DMS 273 (cell line): ENCODE results near the gene PHKA2.
"Not testable (repeated sequence)": the region's sequence is repeated elsewhere in the genome, so short reads cannot be mapped to it uniquely, and the experiment has no call there.

Source experiments
- DNase-seq: peaks from one replicate; lab custom pipeline; 2025; ENCODE audit not compliant: unreplicated experiment; lab: John Stamatoyannopoulos, UW

The PHKA2 gene, protein sequence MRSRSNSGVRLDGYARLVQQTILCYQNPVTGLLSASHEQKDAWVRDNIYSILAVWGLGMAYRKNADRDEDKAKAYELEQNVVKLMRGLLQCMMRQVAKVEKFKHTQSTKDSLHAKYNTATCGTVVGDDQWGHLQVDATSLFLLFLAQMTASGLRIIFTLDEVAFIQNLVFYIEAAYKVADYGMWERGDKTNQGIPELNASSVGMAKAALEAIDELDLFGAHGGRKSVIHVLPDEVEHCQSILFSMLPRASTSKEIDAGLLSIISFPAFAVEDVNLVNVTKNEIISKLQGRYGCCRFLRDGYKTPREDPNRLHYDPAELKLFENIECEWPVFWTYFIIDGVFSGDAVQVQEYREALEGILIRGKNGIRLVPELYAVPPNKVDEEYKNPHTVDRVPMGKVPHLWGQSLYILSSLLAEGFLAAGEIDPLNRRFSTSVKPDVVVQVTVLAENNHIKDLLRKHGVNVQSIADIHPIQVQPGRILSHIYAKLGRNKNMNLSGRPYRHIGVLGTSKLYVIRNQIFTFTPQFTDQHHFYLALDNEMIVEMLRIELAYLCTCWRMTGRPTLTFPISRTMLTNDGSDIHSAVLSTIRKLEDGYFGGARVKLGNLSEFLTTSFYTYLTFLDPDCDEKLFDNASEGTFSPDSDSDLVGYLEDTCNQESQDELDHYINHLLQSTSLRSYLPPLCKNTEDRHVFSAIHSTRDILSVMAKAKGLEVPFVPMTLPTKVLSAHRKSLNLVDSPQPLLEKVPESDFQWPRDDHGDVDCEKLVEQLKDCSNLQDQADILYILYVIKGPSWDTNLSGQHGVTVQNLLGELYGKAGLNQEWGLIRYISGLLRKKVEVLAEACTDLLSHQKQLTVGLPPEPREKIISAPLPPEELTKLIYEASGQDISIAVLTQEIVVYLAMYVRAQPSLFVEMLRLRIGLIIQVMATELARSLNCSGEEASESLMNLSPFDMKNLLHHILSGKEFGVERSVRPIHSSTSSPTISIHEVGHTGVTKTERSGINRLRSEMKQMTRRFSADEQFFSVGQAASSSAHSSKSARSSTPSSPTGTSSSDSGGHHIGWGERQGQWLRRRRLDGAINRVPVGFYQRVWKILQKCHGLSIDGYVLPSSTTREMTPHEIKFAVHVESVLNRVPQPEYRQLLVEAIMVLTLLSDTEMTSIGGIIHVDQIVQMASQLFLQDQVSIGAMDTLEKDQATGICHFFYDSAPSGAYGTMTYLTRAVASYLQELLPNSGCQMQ

DNA sequence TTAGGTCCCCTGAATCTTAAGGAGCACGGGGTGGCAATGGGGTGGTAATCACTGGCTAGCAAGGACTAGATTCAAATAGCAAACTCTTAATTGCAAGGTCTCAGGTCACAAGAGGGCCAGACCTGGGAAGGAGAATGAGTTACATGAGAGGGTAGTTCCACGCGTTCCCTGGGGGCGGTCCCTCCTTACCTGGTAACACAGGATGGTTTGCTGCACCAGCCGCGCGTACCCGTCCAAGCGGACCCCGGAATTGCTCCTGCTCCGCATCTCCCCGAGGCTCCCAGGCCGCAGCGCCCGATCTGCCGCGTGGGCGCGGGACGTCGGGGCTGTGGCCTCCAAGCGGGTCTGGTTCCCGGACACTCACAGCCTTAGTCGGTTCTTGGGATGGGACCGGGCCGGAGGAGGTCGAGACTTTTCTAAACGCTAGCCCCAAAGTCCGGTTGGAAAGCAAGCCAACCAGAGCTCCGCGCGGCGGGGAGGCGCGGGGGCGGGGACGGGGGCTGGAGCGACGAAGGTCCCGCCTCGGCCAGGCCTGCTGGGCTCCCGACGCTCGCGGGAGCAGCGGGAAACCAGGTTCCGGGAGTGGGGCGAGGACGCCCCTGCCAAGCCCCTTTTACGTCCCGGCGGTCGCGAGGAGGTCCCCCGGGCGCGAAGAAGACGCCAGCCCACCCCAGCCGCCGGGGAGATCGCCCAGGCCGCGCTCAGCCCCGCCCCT is at the start of gene PHKA2:
Gene PHKA2 (minus strand): TSS at position 449 of the 715 bp plus-strand sequence. CDS start 182 bp downstream, at position 267.
- peak; percentile 90 for DNase-seq

GRCh38 chrX:19030805-19031204 is 46.9 kb upstream of the PHKA2 start:
- DNase-seq: no peak

DNA sequence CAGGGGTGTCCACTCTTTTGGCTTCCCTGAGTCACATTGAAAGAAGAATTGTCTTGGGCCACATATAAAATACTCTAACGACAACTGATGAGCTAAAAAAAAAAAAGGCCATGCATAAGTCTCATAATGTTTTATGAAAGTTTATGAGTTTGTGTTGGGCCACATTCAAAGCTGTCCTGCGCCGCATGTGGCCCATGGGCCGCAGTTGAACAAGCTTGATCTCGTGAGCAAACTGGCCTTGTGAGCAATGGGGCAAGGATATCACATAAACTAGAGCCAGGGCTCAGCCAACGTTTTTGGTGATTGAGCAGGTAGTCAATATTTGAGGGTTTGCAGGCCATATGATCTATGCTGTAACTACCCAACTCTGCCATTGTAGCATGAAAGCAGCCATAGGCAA is 44.6 kb upstream of the PHKA2 start:
- DNase-seq: no peak

DNA sequence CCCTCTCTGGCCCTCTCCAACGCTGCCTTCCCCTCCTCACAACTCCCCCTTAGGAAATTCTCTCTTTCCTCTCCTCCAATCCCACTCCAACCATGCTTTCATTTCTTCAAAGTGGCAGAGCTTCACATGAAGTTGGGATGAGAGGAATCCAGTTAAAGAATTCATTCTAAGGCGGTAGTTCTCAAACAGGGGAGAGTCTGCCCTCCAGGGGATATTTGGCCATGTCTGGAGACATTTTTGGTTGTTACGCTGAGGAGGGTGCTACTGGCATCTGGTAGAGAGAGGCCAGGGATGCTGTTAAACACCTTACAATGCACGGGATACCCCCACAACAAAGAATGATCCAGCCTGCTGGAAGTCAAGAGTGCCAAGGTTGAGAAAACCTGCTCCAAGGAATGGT is 40.5 kb upstream of the PHKA2 start:
- DNase-seq: no peak

GRCh38 chrX:19019996-19020395 is 36.1 kb upstream of the PHKA2 start:
- DNase-seq: no peak

DNA sequence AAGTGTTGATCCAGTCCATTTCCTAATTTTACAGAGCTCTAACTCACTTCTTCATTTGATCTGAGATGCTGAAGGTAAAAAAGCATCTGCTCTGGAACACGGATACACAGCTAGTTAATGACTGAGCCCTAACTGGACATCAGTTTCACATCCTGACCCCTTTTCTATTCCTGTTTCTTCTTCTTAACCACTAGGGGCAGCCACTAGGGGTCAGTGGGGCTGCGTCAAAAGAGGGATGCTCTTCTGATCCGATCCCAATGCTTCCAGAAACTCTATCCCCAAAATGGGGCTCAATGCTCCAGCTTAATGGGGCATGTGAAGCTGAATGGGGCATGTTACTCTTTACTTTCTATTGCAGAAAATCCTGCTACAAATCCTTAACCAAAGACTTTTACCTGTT is 33.4 kb upstream of the PHKA2 start:
- DNase-seq: peak; percentile 70

GRCh38 chrX:19016614-19017013 is 32.7 kb upstream of the PHKA2 start:
- not testable (repeated sequence) for DNase-seq

- no peak for DNase-seq
Observed at GRCh38 chrX:19007868-19008267, 24.0 kb upstream of the PHKA2 start.

DNA sequence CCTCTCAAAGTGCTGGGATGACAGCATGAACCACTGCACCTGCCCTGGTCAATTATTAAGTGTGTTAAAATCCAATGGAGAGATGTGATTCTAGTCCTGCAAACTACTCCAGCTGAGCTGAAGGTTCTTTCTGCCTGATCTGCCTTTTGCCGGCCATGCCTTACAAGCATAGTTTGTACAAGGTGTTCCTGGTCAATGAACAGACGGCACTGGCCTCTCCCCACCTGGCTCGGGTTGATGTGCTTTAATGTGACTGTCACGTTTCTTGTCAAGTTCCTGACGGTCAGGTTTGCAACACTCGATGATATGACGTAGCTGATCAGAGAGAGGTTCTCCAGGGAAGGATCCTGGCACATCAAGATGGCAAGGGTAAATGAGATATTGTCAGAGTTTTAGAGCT is 23.1 kb upstream of the PHKA2 start:
- no peak for DNase-seq

- DNase-seq: peak; percentile 37
Observed at GRCh38 chrX:19005909-19006308, 22.0 kb upstream of the PHKA2 start.

DNA sequence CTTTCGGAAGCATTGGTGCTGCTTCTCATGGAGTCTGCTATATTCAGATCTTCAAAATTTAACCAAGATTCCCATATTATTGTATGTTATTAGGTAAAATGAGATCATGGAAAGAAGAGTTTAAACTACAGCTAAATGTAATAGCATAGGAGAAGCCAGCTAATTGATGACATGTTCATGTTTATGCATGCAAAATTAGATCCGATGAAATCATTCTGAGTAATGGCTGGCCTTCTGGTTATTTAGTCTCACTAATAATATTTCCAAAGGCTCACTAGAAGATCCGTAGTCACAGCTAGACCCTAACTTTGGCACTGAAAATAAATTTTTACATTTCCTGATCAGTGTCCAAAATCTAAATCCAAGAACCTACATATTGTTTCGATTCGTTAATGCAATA is 19.8 kb upstream of the PHKA2 start:
- no peak for DNase-seq

DNA sequence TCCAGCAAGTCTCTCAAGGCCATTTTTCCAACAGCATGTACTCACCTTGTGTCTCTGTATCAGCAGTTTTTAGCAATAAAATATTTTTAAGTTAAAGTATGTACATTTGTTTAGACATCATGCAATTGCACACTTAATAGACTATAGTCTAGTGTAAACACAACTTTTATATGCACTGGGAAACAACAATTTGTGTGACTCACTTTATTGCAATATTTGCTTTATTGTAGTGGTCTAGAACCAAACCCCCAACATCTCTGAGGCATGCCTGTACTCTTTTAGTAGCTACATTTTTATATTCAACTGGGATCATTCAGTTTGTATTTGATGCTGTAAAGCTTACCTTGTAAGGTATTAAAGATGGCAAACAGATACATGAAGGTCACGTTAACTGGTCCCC is 14.7 kb upstream of the PHKA2 start:
- DNase-seq: no peak

- DNase-seq: no peak
Observed at GRCh38 chrX:18997916-18998315, 14.0 kb upstream of the PHKA2 start.

DNA sequence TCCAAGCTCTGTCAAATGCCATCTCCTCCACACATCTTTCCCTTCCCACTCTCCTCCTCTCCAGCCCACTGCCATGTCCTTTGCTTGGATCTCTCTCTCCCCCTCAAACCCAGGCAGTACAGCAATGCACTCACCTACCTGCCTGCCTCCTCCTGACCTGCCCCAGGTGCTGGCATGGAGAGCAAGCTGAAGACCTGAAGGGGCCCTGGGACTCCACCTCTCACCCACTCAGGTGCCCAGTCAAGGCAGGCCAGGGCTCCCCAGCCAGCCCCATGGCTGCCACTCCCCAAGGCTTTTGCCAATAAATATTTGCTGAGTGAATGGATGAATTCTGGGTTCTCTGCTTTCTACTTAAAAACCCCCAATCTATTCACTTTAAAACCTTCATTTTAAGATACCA is 12.6 kb upstream of the PHKA2 start:
- no peak for DNase-seq

- DNase-seq: no peak
Observed at GRCh38 chrX:18995221-18995620, 11.3 kb upstream of the PHKA2 start.

GRCh38 chrX:18994713-18995112 is 10.8 kb upstream of the PHKA2 start:
- DNase-seq: no peak

DNA sequence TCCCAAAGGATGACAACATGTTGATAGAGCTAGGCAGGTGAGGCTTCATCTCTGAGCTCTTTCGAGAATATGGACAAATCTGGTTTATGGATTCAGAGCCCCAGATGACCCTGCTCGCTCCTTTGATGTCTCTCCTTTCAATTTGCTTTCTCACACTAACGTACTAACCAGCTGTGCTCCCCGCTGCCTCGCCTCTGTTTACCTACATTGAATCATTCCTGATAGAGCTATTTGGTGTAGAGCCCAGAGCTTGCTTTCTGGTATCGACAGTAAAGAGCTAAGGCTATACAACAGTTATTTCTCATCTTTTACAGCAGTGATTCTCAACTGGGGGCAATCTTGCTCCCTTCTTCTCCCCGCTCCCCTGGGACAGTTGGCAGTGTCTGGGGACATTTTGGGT is 8.9 kb upstream of the PHKA2 start:
- no peak for DNase-seq

DNA sequence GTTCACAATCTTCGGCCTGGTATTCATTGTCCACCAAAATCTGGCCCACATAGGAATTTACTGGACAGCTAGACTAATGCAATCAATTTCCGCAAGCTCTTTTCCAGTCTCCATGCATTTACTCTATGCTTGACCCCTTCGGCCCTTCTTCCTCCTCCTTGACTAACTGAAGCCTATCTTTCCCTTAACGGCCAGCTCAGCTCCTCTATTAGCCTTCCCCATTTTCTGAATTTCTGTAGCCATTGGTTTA is 1.2 kb upstream of the PHKA2 start:
- DNase-seq: peak; percentile 36

GRCh38 chrX:18984381-18985185 is 669 bp upstream of the PHKA2 start:
- peak; percentile 93 for DNase-seq

GRCh38 chrX:18981124-18981807 is 2.6 kb downstream of the PHKA2 start:
- no peak for DNase-seq
